Epithelial cell of esophagus (primary cell): ENCODE measurements around the gene ANKRD34A.

Experiments used
- DNase-seq: peaks from one replicate; pipeline ENCODE4 v3.0.0; 2010; ENCODE audit warnings: low read depth
- H3K4me3 ChIP-seq: 2 replicates; pipeline ENCODE4 v1.5.1; 2011; ENCODE audit warnings: mild to moderate bottlenecking, low read length, control low read depth
- TF ChIP-seq, protein P1 (sequence below): IDR thresholded peaks from 2 replicates; pipeline ENCODE4 v1.5.1; 2011; ENCODE audit warnings: low read depth, mild to moderate bottlenecking, low read length, control low read depth, inconsistent platforms; ENCODE audit not compliant: insufficient read depth; ENCODE audit errors: missing control alignments

Gene ANKRD34A

GRCh38 chr1:145999321-146000024, 35.1 kb upstream of the ANKRD34A start:
- no peak for DNase-seq
- TF ChIP-seq, protein P1, sequence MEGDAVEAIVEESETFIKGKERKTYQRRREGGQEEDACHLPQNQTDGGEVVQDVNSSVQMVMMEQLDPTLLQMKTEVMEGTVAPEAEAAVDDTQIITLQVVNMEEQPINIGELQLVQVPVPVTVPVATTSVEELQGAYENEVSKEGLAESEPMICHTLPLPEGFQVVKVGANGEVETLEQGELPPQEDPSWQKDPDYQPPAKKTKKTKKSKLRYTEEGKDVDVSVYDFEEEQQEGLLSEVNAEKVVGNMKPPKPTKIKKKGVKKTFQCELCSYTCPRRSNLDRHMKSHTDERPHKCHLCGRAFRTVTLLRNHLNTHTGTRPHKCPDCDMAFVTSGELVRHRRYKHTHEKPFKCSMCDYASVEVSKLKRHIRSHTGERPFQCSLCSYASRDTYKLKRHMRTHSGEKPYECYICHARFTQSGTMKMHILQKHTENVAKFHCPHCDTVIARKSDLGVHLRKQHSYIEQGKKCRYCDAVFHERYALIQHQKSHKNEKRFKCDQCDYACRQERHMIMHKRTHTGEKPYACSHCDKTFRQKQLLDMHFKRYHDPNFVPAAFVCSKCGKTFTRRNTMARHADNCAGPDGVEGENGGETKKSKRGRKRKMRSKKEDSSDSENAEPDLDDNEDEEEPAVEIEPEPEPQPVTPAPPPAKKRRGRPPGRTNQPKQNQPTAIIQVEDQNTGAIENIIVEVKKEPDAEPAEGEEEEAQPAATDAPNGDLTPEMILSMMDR = no peak
- no peak overlapping the region for H3K4me3 ChIP-seq

DNA sequence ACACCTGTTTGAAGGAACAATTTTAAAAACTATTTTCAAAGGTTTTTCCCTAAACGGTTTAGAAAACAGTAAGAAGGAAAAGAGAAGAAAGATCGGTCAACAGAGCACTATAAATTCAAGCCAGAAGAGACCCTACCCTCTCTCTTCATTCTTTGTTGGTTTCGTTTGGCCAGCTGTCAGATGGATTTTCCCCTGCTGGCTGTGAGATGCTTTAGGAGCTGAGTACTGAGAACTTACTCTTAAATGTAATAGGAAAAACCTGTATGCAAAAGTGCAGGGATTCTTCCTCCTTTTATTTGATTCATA, 33.3 kb upstream of the ANKRD34A start:
- H3K4me3 ChIP-seq = peak overlapping the region; percentile 99
- TF ChIP-seq, protein P1 = no peak
- DNase-seq = no peak

- TF ChIP-seq, protein P1 = no peak
- DNase-seq = no peak
- peak overlapping the region; percentile 99 for H3K4me3 ChIP-seq
Measured at GRCh38 chr1:145997016-145997717, 32.8 kb upstream of the ANKRD34A start.

DNA sequence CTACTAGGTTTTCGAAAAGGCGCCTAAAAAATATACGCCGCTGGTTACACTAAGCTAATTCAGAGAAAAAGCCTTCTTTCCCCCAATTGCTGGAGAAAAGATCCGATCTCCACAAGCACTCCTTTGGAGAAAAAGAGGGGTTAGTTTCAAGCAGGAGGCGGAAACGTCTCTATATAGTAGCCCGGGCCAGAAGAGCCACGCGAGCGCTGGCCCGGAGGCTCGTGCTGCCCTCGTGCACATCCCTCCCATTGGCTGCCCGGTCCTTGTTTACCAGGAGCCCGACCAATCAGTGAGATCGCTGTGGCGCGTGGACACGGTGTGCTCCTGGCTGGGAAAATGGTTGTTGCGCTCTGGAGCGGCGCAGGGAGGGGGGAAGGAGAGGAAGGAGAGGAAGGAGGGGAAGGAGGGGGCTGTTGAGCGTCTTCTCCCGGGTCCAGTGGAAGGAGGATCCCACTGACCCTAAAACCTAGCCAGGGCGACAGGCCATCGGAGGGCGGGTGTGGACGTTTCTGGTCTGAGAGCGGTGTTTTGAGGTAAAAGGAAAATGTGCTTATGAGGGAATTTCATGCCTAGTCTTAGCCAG, 32.1 kb upstream of the ANKRD34A start, which contains the start of gene TXNIP:
TSS of gene TXNIP (minus strand) at position 147 of the 583 bp plus-strand sequence. CDS start 313 bp downstream, outside the sequence.
- H3K4me3 ChIP-seq = peak within 1 kb of the TSS; percentile 99
- TF ChIP-seq, protein P1 = no peak
- peak; percentile 98 for DNase-seq

DNA sequence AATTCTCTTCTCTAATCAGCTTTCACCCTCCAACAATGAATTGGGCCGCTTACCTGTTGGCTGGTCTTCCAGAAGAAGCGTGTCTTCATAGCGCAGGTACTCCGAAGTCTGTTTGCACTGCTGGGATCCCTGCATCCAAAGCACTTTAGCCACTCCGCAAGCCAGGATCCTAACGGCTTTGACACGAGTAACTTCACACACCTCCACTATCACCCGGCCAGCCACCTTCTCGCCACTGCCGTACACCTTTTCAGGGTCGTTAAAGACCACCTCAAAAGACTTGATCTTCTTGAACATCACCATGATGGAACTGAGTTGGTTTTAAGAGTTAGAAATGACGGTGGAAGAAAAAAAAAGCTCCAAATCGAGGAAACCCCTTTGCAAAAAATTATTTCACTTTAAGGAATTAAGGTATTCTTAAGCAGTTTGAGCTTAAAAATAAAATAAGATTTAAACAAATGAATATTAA, 31.6 kb upstream of the ANKRD34A start:
- DNase-seq = no peak
- TF ChIP-seq, protein P1 = no peak
- H3K4me3 ChIP-seq = peak overlapping the region; percentile 99

GRCh38 chr1:145995148-145995881, 30.9 kb upstream of the ANKRD34A start:
- H3K4me3 ChIP-seq = peak overlapping the region; percentile 99
- no peak for DNase-seq
- TF ChIP-seq, protein P1 = no peak
